ENCODE results near the gene THY1. TPM values are rescaled to one million over a fixed set of nuclear protein-coding genes. Genes with fewer than 3 reads are reported as not detected.

The THY1 gene
- total RNA-seq, 2 experiments from 2014 or later, result not detected

GRCh38 chr11:119447664-119448242 lies 24.8 kb upstream of the THY1 start:
- Histone ChIP-seq H3K36me3 (ENCODE audit: insufficient read depth, low read length) (no peaks in the 10 kb centered on the region), H3K27me3 (ENCODE audit: control insufficient read depth in 1 of 2, insufficient read depth in 2 of 2, low read length in 2 of 2) (peaks cover 0 to 3% of the 10 kb centered on the region in 2 experiments), H3K9me3 (ENCODE audit: control insufficient read depth in 1 of 2, insufficient read depth in 1 of 2, low read length in 2 of 2) (no peaks in the 10 kb centered on the region), H3K4me3 (ENCODE audit: low read length) (no peak overlapping the region), H3K27ac (ENCODE audit: low read depth in 1 of 2, low read length in 2 of 2) (no peak overlapping the region), H3K4me1 (ENCODE audit: insufficient read depth, low read length) (no peaks in the 10 kb centered on the region)
- ATAC-seq (ENCODE audit: poor library complexity), result no peak
- Mint-ChIP-seq H3K36me3 (ENCODE audit: low read depth) (no peaks in the 10 kb centered on the region), H3K27me3 (peaks cover 36% of the 10 kb centered on the region), H3K4me3 (no peak overlapping the region), H3K9me3 (no peaks in the 10 kb centered on the region), H3K27ac (no peak overlapping the region), H3K4me1 (ENCODE audit: low read depth) (no peaks in the 10 kb centered on the region)
- CTCF ChIA-PET, result no interaction called here
- no peak for DNase-seq
- intact Hi-C loops (cut with DNase I, micrococcal nuclease), result no loop called here
- POLR2A ChIA-PET, result no interaction called here
- TF ChIP-seq CTCF (IDR thresholded peaks at IDR 0.05), result no peak

- H3K36me3 Mint-ChIP-seq (ENCODE audit: low read depth), result no peaks in the 10 kb centered on the region
- CTCF ChIA-PET, result no interaction called here
- no peak for ATAC-seq (ENCODE audit: poor library complexity)
Observed at GRCh38 chr11:119446871-119447663, 24.1 kb upstream of the THY1 start.

GRCh38 chr11:119446434-119446833 lies 23.5 kb upstream of the THY1 start:
- no peak for ATAC-seq (ENCODE audit: poor library complexity)
- CTCF ChIA-PET, result no interaction called here
- peaks cover 29% of the 10 kb centered on the region for H3K27me3 Mint-ChIP-seq

More at GRCh38 chr11:119446871-119447663, 24.1 kb upstream of the THY1 start:
- TF ChIP-seq CTCF (IDR thresholded peaks at IDR 0.05), result no peak
- Histone ChIP-seq H3K27me3 (ENCODE audit: control insufficient read depth in 1 of 2, insufficient read depth in 2 of 2, low read length in 2 of 2) (peaks cover 0 to 3% of the 10 kb centered on the region in 2 experiments), H3K4me1 (ENCODE audit: insufficient read depth, low read length) (no peaks in the 10 kb centered on the region), H3K36me3 (ENCODE audit: insufficient read depth, low read length) (no peaks in the 10 kb centered on the region), H3K27ac (ENCODE audit: low read depth in 1 of 2, low read length in 2 of 2) (no peak overlapping the region), H3K4me3 (ENCODE audit: low read length) (no peak overlapping the region), H3K9me3 (ENCODE audit: control insufficient read depth in 1 of 2, insufficient read depth in 1 of 2, low read length in 2 of 2) (no peaks in the 10 kb centered on the region)
- Mint-ChIP-seq H3K9me3 (no peaks in the 10 kb centered on the region), H3K27ac (no peak overlapping the region), H3K27me3 (peaks cover 33% of the 10 kb centered on the region), H3K4me1 (ENCODE audit: low read depth) (no peaks in the 10 kb centered on the region), H3K4me3 (no peak overlapping the region)
- DNase-seq, result no peak
- POLR2A ChIA-PET, result no interaction called here
- intact Hi-C loops (cut with DNase I, micrococcal nuclease), result no loop called here

More at GRCh38 chr11:119446434-119446833, 23.5 kb upstream of the THY1 start:
- Histone ChIP-seq H3K27me3 (ENCODE audit: control insufficient read depth in 1 of 2, insufficient read depth in 2 of 2, low read length in 2 of 2) (peaks cover 0 to 3% of the 10 kb centered on the region in 2 experiments), H3K4me3 (ENCODE audit: low read length) (no peak overlapping the region), H3K36me3 (ENCODE audit: insufficient read depth, low read length) (no peaks in the 10 kb centered on the region), H3K9me3 (ENCODE audit: control insufficient read depth in 1 of 2, insufficient read depth in 1 of 2, low read length in 2 of 2) (no peaks in the 10 kb centered on the region), H3K27ac (ENCODE audit: low read depth in 1 of 2, low read length in 2 of 2) (no peak overlapping the region), H3K4me1 (ENCODE audit: insufficient read depth, low read length) (no peaks in the 10 kb centered on the region)
- Mint-ChIP-seq H3K27ac (no peak overlapping the region), H3K9me3 (no peaks in the 10 kb centered on the region), H3K4me1 (ENCODE audit: low read depth) (no peaks in the 10 kb centered on the region), H3K4me3 (no peak overlapping the region), H3K36me3 (ENCODE audit: low read depth) (no peaks in the 10 kb centered on the region)
- DNase-seq, result no peak
- no peak for TF ChIP-seq CTCF (IDR thresholded peaks at IDR 0.05)
- intact Hi-C loops (cut with DNase I, micrococcal nuclease), result no loop called here
- POLR2A ChIA-PET, result no interaction called here

All from CD4-positive, alpha-beta T cell (primary cell).